Activated T-cell treated with anti-CD3 and anti-CD28 coated beads for 4 hours (primary cell): Measurements from ENCODE around the gene OR1D5.
"Not testable (repeated sequence)": the region's sequence is repeated elsewhere in the genome, so short reads cannot be mapped to it uniquely, and the experiment has no call there.

Experiments
- DNase-seq: peaks from one replicate; pipeline ENCODE4 v3.0.0-alpha.2; 2020

Gene OR1D5

GRCh38 chr17:3063507-3063906 lies at the start of gene OR1D5:
Gene OR1D5 (minus strand): TSS chr17:3063607. CDS start chr17:3063607, 0 bp downstream.
- not testable (repeated sequence) for DNase-seq

- no peak for DNase-seq
These were observed 40.9 kb upstream of the OR1D5 start, which contains the start of gene OR1D2 for GRCh38 chr17:3104322-3104721. Gene OR1D2 (minus strand): TSS chr17:3104422. CDS start chr17:3092996, 11,426 bp downstream.

- DNase-seq = not testable (repeated sequence)
These were observed 10.4 kb upstream of the OR1D5 start for GRCh38 chr17:3073850-3074249.

GRCh38 chr17:3065192-3065591 lies 1.8 kb upstream of the OR1D5 start:
- DNase-seq = not testable (repeated sequence)

- not testable (repeated sequence) for DNase-seq
These were observed 506 bp downstream of the OR1D5 start for GRCh38 chr17:3062824-3063377.

- not testable (repeated sequence) for DNase-seq
These were observed 8.5 kb downstream of the OR1D5 start for GRCh38 chr17:3054868-3055267.

- no peak for DNase-seq
These were observed 13.6 kb downstream of the OR1D5 start for GRCh38 chr17:3049705-3050295.

- DNase-seq = peak; percentile 83
These were observed 14.5 kb downstream of the OR1D5 start for GRCh38 chr17:3048727-3049471.

- no peak for DNase-seq
These were observed 16.7 kb downstream of the OR1D5 start for GRCh38 chr17:3046753-3047152.

GRCh38 chr17:3043737-3044365 lies 19.6 kb downstream of the OR1D5 start:
- DNase-seq = no peak

- DNase-seq = no peak
These were observed 22.5 kb downstream of the OR1D5 start for GRCh38 chr17:3040882-3041281.

- DNase-seq = no peak
These were observed 23.7 kb downstream of the OR1D5 start for GRCh38 chr17:3039736-3040135.

- DNase-seq = no peak
These were observed 24.5 kb downstream of the OR1D5 start for GRCh38 chr17:3038941-3039340.

GRCh38 chr17:3037259-3037658 lies 26.1 kb downstream of the OR1D5 start:
- DNase-seq = no peak

- no peak for DNase-seq
These were observed 26.6 kb downstream of the OR1D5 start for GRCh38 chr17:3036800-3037199.

- no peak for DNase-seq
These were observed 27.5 kb downstream of the OR1D5 start for GRCh38 chr17:3035968-3036280.

- DNase-seq = no peak
These were observed 28.0 kb downstream of the OR1D5 start for GRCh38 chr17:3035256-3035967.

- no peak for DNase-seq
These were observed 28.9 kb downstream of the OR1D5 start for GRCh38 chr17:3034578-3034920.

GRCh38 chr17:3033741-3034577 lies 29.4 kb downstream of the OR1D5 start:
- no peak for DNase-seq

GRCh38 chr17:3033248-3033640 lies 30.2 kb downstream of the OR1D5 start:
- no peak for DNase-seq

- no peak for DNase-seq
These were observed 30.9 kb downstream of the OR1D5 start for GRCh38 chr17:3032258-3033247.
